Measurements from ENCODE around the gene SGMS1.

The SGMS1 gene

GRCh38 chr10:50375745-50376144 lies 248.0 kb downstream of the SGMS1 start:
- Histone ChIP-seq H3K9ac (ENCODE audit: low read length) (no peak overlapping the region), H3K4me2 (ENCODE audit: low read length) (no peak overlapping the region), H3K27ac (ENCODE audit: low read depth, low read length, poor library complexity, severe bottlenecking) (no peak overlapping the region), H3K36me3 (ENCODE audit: insufficient read depth, low read length) (no peaks in the 10 kb centered on the region), H4K20me1 (ENCODE audit: insufficient read depth, low read length) (no peaks in the 10 kb centered on the region), H3K79me2 (ENCODE audit: insufficient read depth, low read length) (no peaks in the 10 kb centered on the region), H2AFZ (ENCODE audit: low read length) (no peak overlapping the region), H3K4me1 (ENCODE audit: insufficient read depth, low read length, severe bottlenecking) (peaks cover 9% of the 10 kb centered on the region), H3K27me3 (ENCODE audit: insufficient read depth, low read length) (no peaks in the 10 kb centered on the region), H3K9me3 (ENCODE audit: low read length) (no peaks in the 10 kb centered on the region), H3K9me2 (ENCODE audit: low read depth, low read length) (no peaks in the 10 kb centered on the region), H3F3A (ENCODE audit: insufficient read depth, low read length) (no peaks in the 10 kb centered on the region), H3K4me3 (ENCODE audit: low read depth, low read length, poor library complexity, severe bottlenecking) (no peak overlapping the region)
- TF ChIP-seq, protein P1, sequence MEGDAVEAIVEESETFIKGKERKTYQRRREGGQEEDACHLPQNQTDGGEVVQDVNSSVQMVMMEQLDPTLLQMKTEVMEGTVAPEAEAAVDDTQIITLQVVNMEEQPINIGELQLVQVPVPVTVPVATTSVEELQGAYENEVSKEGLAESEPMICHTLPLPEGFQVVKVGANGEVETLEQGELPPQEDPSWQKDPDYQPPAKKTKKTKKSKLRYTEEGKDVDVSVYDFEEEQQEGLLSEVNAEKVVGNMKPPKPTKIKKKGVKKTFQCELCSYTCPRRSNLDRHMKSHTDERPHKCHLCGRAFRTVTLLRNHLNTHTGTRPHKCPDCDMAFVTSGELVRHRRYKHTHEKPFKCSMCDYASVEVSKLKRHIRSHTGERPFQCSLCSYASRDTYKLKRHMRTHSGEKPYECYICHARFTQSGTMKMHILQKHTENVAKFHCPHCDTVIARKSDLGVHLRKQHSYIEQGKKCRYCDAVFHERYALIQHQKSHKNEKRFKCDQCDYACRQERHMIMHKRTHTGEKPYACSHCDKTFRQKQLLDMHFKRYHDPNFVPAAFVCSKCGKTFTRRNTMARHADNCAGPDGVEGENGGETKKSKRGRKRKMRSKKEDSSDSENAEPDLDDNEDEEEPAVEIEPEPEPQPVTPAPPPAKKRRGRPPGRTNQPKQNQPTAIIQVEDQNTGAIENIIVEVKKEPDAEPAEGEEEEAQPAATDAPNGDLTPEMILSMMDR (IDR thresholded peaks at IDR 0.05; ENCODE audit: low read length), result no peak
- TF ChIP-seq EZH2 (IDR thresholded peaks at IDR 0.05; ENCODE audit: borderline replicate concordance, low read length), result no peak

DNA sequence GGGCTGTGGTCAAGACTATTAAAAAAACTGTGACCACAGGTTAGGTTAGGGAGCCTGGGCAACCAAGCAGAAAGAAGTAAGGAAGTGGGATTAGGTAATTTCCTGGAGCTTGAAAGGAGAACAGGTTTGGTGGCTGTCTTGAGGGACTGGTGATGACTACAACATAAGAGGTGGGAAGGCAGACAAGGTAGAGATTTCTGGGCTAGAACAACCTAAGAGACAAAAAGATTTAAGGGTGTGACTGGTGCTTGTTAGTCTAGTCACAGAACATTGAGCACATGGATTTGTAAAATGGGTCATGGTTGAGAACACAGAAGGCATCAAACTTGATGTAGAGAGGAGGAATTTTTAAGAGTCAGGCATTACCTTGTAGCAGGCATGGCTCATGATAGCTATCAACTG lies 248.7 kb downstream of the SGMS1 start:
- Histone ChIP-seq H4K20me1 (ENCODE audit: insufficient read depth, low read length) (no peaks in the 10 kb centered on the region), H3K4me2 (ENCODE audit: low read length) (no peak overlapping the region), H3K9me2 (ENCODE audit: low read depth, low read length) (no peaks in the 10 kb centered on the region), H3K9ac (ENCODE audit: low read length) (no peak overlapping the region), H3K36me3 (ENCODE audit: insufficient read depth, low read length) (no peaks in the 10 kb centered on the region), H3K4me1 (ENCODE audit: insufficient read depth, low read length, severe bottlenecking) (peaks cover 9% of the 10 kb centered on the region), H3K4me3 (ENCODE audit: low read depth, low read length, poor library complexity, severe bottlenecking) (no peak overlapping the region), H3K27me3 (ENCODE audit: insufficient read depth, low read length) (no peaks in the 10 kb centered on the region), H3K9me3 (ENCODE audit: low read length) (no peaks in the 10 kb centered on the region), H2AFZ (ENCODE audit: low read length) (no peak overlapping the region), H3K79me2 (ENCODE audit: insufficient read depth, low read length) (no peaks in the 10 kb centered on the region), H3K27ac (ENCODE audit: low read depth, low read length, poor library complexity, severe bottlenecking) (no peak overlapping the region), H3F3A (ENCODE audit: insufficient read depth, low read length) (no peaks in the 10 kb centered on the region)
- TF ChIP-seq, protein P1 (IDR thresholded peaks at IDR 0.05; ENCODE audit: low read length), result no peak
- no peak for TF ChIP-seq EZH2 (IDR thresholded peaks at IDR 0.05; ENCODE audit: borderline replicate concordance, low read length)

- Histone ChIP-seq H2AFZ (ENCODE audit: low read length) (no peak overlapping the region), H3K4me2 (ENCODE audit: low read length) (no peak overlapping the region), H3K4me3 (ENCODE audit: low read depth, low read length, poor library complexity, severe bottlenecking) (no peak overlapping the region), H3K79me2 (ENCODE audit: insufficient read depth, low read length) (no peaks in the 10 kb centered on the region), H3F3A (ENCODE audit: insufficient read depth, low read length) (no peaks in the 10 kb centered on the region), H4K20me1 (ENCODE audit: insufficient read depth, low read length) (no peaks in the 10 kb centered on the region), H3K9ac (ENCODE audit: low read length) (no peak overlapping the region), H3K4me1 (ENCODE audit: insufficient read depth, low read length, severe bottlenecking) (peaks cover 9% of the 10 kb centered on the region), H3K27me3 (ENCODE audit: insufficient read depth, low read length) (no peaks in the 10 kb centered on the region), H3K27ac (ENCODE audit: low read depth, low read length, poor library complexity, severe bottlenecking) (no peak overlapping the region), H3K36me3 (ENCODE audit: insufficient read depth, low read length) (no peaks in the 10 kb centered on the region), H3K9me2 (ENCODE audit: low read depth, low read length) (no peaks in the 10 kb centered on the region), H3K9me3 (ENCODE audit: low read length) (no peaks in the 10 kb centered on the region)
- TF ChIP-seq EZH2 (IDR thresholded peaks at IDR 0.05; ENCODE audit: borderline replicate concordance, low read length), result no peak
- TF ChIP-seq, protein P1 (IDR thresholded peaks at IDR 0.05; ENCODE audit: low read length), result no peak
These were observed 249.8 kb downstream of the SGMS1 start for GRCh38 chr10:50373821-50374501.

Measured in OCI-LY1 (cell line).